H9 (cell line): Measurements from ENCODE around the gene KLHL7. TPM values are rescaled to one million over a fixed set of nuclear protein-coding genes. Genes with fewer than 3 reads are reported as not detected.

Experiments used
- DNase-seq: peaks from one replicate; pipeline ENCODE4 v3.0.0-alpha.2; 2017
- H2AFZ ChIP-seq: one replicate; pipeline ENCODE4 v1.6.1; 2013; ENCODE audit warnings: mild to moderate bottlenecking, low read length, control low read depth, moderate library complexity
- H2AK5ac ChIP-seq: 2 replicates; pipeline ENCODE4 v1.6.1; 2013; ENCODE audit warnings: low read length, control low read depth, mixed read lengths; ENCODE audit not compliant: insufficient read length
- H2BK120ac ChIP-seq: one replicate; pipeline ENCODE4 v1.6.1; 2013; ENCODE audit warnings: low read depth, mild to moderate bottlenecking, low read length, control low read depth, inconsistent platforms; ENCODE audit not compliant: poor library complexity, severe bottlenecking
- H2BK12ac ChIP-seq: 2 replicates; pipeline ENCODE4 v1.6.1; 2013; ENCODE audit warnings: low read length, control low read depth, mixed read lengths, low read depth; ENCODE audit not compliant: insufficient read length
- H2BK15ac ChIP-seq: 2 replicates; pipeline ENCODE4 v1.6.1; 2013; ENCODE audit warnings: low read depth, low read length, control low read depth
- H2BK20ac ChIP-seq: one replicate; pipeline ENCODE4 v1.6.1; 2013; ENCODE audit warnings: low read depth, mild to moderate bottlenecking, low read length, control low read depth, inconsistent platforms; ENCODE audit not compliant: poor library complexity, severe bottlenecking
- H2BK5ac ChIP-seq: 2 replicates; pipeline ENCODE4 v1.6.1; 2013; ENCODE audit warnings: low read length, control low read depth, mixed read lengths; ENCODE audit not compliant: insufficient read length
- H3K14ac ChIP-seq: 2 replicates; pipeline ENCODE4 v1.6.1; 2013; ENCODE audit warnings: low read length, control low read depth; ENCODE audit not compliant: insufficient read depth
- H3K18ac ChIP-seq: 2 replicates; pipeline ENCODE4 v1.6.1; 2013; ENCODE audit warnings: low read depth, mild to moderate bottlenecking, mixed read lengths, low read length, control low read depth; ENCODE audit not compliant: insufficient read length
- H3K23ac ChIP-seq: 2 replicates; pipeline ENCODE4 v1.6.1; 2013; ENCODE audit warnings: low read length, control low read depth, mixed read lengths, low read depth; ENCODE audit not compliant: insufficient read length
- H3K23me2 ChIP-seq: 2 replicates; pipeline ENCODE4 v1.6.1; 2013; ENCODE audit warnings: low read depth, mild to moderate bottlenecking, mixed read lengths, low read length, control low read depth; ENCODE audit not compliant: insufficient read length, poor library complexity, severe bottlenecking
- H3K27ac ChIP-seq: 2 replicates; pipeline ENCODE4 v1.5.1; 2013; ENCODE audit warnings: low read length, control low read depth, mixed read lengths, low read depth; ENCODE audit not compliant: insufficient read length
- H3K27me3 ChIP-seq: 2 replicates; pipeline ENCODE4 v1.6.1; 2013; ENCODE audit warnings: low read length, control low read depth, inconsistent platforms; ENCODE audit not compliant: insufficient read depth
- H3K4ac ChIP-seq: 2 replicates; pipeline ENCODE4 v1.6.1; 2013; ENCODE audit warnings: low read depth, mild to moderate bottlenecking, control low read depth, inconsistent platforms, low read length, moderate library complexity
- H3K4me1 ChIP-seq: 2 replicates; pipeline ENCODE4 v1.6.1; 2013; ENCODE audit warnings: low read length, control low read depth, inconsistent platforms; ENCODE audit not compliant: insufficient read depth
- H3K4me2 ChIP-seq: 2 replicates; pipeline ENCODE4 v1.6.1; 2013; ENCODE audit warnings: low read length, control low read depth, mixed read lengths; ENCODE audit not compliant: insufficient read length, insufficient read depth
- H3K56ac ChIP-seq: 2 replicates; pipeline ENCODE4 v1.6.1; 2013; ENCODE audit warnings: low read depth, mild to moderate bottlenecking, mixed read lengths, low read length, control low read depth; ENCODE audit not compliant: insufficient read length
- H3K79me1 ChIP-seq: 2 replicates; pipeline ENCODE4 v1.6.1; 2013; ENCODE audit warnings: low read depth, mild to moderate bottlenecking, moderate library complexity, low read length, control low read depth, inconsistent platforms; ENCODE audit not compliant: insufficient read depth, poor library complexity, severe bottlenecking
- H3K79me2 ChIP-seq: 2 replicates; pipeline ENCODE4 v1.6.1; 2013; ENCODE audit warnings: low read length, control low read depth, inconsistent platforms; ENCODE audit not compliant: insufficient read depth
- H3K9ac ChIP-seq: 2 replicates; pipeline ENCODE4 v1.6.1; 2013; ENCODE audit warnings: low read length, control low read depth, mixed read lengths; ENCODE audit not compliant: insufficient read length; ENCODE audit errors: extremely low read depth
- H3K9me3 ChIP-seq: one replicate; pipeline ENCODE4 v1.6.1; 2013; ENCODE audit warnings: low read depth, low read length, inconsistent platforms; ENCODE audit not compliant: control insufficient read depth
- H3T11ph ChIP-seq: one replicate; pipeline ENCODE4 v1.6.1; 2013; ENCODE audit warnings: mild to moderate bottlenecking, low read length, control low read depth, inconsistent platforms
- H4K20me1 ChIP-seq: one replicate; pipeline ENCODE4 v1.6.1; 2013; ENCODE audit not compliant: control insufficient read depth, insufficient read length, insufficient read depth
- H4K5ac ChIP-seq: 2 replicates; pipeline ENCODE4 v1.6.1; 2013; ENCODE audit warnings: low read depth, mild to moderate bottlenecking, mixed read lengths, low read length, control low read depth; ENCODE audit not compliant: insufficient read length
- H4K8ac ChIP-seq: replicated peaks from 2 replicates; pipeline ENCODE4 v1.6.1; 2013; ENCODE audit warnings: low read length, control low read depth, mixed read lengths, low read depth; ENCODE audit not compliant: insufficient read length
- H4K91ac ChIP-seq: 2 replicates; pipeline ENCODE4 v1.6.1; 2013; ENCODE audit warnings: low read depth, mild to moderate bottlenecking, moderate library complexity, mixed read lengths, low read length, control low read depth; ENCODE audit not compliant: insufficient read length
- H3K27ac Mint-ChIP-seq, 3 experiments: 2 replicates in 2 of 3; 3 replicates in 1 of 3; pipeline ENCODE4 v1.8.0; 2020 to 2021; ENCODE audit warnings: mixed read lengths in 3 of 3, mild to moderate bottlenecking in 1 of 3, moderate library complexity in 1 of 3
- H3K27me3 Mint-ChIP-seq: 2 replicates; pipeline ENCODE4 v1.8.0; 2021; ENCODE audit warnings: low read depth, mild to moderate bottlenecking, moderate library complexity, mixed read lengths
- H3K36me3 Mint-ChIP-seq, 3 experiments: 2 replicates in 2 of 3; 3 replicates in 1 of 3; pipeline ENCODE4 v1.8.0; 2020 to 2021; ENCODE audit warnings: low read depth in 3 of 3, mixed read lengths in 3 of 3; ENCODE audit not compliant: insufficient read depth in 1 of 3
- H3K4me1 Mint-ChIP-seq, 2 experiments: 2 replicates each; pipeline ENCODE4 v1.8.0; 2020; ENCODE audit warnings: mixed read lengths in 2 of 2
- H3K4me3 Mint-ChIP-seq, 2 experiments: 2 replicates in 1 of 2; 3 replicates in 1 of 2; pipeline ENCODE4 v1.8.0; 2020 to 2021; ENCODE audit warnings: mild to moderate bottlenecking in 2 of 2, mixed read lengths in 2 of 2, moderate library complexity in 1 of 2
- H3K9me3 Mint-ChIP-seq, 2 experiments: 2 replicates in 1 of 2; 3 replicates in 1 of 2; pipeline ENCODE4 v1.8.0; 2020; ENCODE audit warnings: mild to moderate bottlenecking in 2 of 2, mixed read lengths in 2 of 2, moderate library complexity in 1 of 2
- WGBS: extraction: QIAGEN DNeasy Blood & Tissue Kit; methylation state at CpG from one replicate; pipeline ENCODE4 v1.1.7; 2013; ENCODE audit warnings: missing lambda C conversion rate, low lambda C conversion rate, mixed read lengths; ENCODE audit not compliant: insufficient read length; ENCODE audit errors: extremely low coverage; 5-methylcytosine and 5-hydroxymethylcytosine counted together
- total RNA-seq: library from RNA; stranded (reverse); gene quantifications from 2 replicates; pipeline ENCODE4 v1.2.1, GENCODE V29; 2021
- TF ChIP-seq, protein P1 (sequence below): fragments of 200-600 bp; sonication (generic); conservative IDR thresholded peaks from 3 replicates; pipeline ENCODE4 v1.8.0; 2021; ENCODE audit warnings: antibody characterized with exemption, mild to moderate bottlenecking

Gene KLHL7
- total RNA-seq, 1 experiment from 2014 or later: 56.7 TPM

DNA sequence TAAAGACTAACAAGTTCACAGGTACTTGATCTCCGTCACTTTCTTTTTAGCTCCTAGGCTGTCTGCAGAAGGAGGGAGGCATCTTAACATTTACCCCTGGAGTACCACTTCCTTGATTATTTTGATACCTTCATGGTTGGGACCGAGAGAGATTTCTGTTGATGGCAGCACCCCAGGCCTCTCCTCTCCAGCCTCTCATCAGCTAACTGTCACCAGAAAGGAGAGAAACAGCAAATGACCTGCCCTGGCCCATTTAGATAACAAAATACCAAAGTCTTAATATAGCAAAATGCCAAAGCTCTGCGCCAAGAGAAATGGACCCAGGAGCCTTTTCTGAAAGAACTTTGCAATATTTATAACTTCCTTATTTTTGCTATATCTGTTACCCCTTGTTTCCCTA is 30.0 kb upstream of the KLHL7 start:
- Histone ChIP-seq H3K23ac (no peak overlapping the region), H3K9ac (no peak overlapping the region), H3K14ac (no peak overlapping the region), H4K5ac (no peak overlapping the region), H3K27ac (no peak overlapping the region), H2BK12ac (no peak overlapping the region), H3K4me2 (no peak overlapping the region), H3K4ac (no peak overlapping the region), H3K4me1 (0 out of 2 replicates have a peak, but pooled peaks cover 2% of the 10 kb centered on the region), H4K20me1 (no peaks in the 10 kb centered on the region), H2BK15ac (no peak overlapping the region), H3T11ph (no peak overlapping the region), H3K18ac (no peak overlapping the region), H3K79me2 (no peaks in the 10 kb centered on the region), H3K9me3 (no peaks in the 10 kb centered on the region), H2BK20ac (no peak overlapping the region), H4K8ac (no peak overlapping the region), H3K79me1 (no peaks in the 10 kb centered on the region), H2AK5ac (no peak overlapping the region), H2AFZ (no peak overlapping the region), H4K91ac (no peak overlapping the region), H2BK120ac (no peak overlapping the region), H3K56ac (no peak overlapping the region), H3K23me2 (no peaks in the 10 kb centered on the region), H2BK5ac (no peak overlapping the region), H3K27me3 (no peaks in the 10 kb centered on the region)
- Mint-ChIP-seq H3K36me3 (no peaks in the 10 kb centered on the region), H3K27ac (no peak overlapping the region), H3K4me1 (peaks cover 18 to 24% of the 10 kb centered on the region in 2 experiments), H3K9me3 (no peaks in the 10 kb centered on the region), H3K27me3 (no peaks in the 10 kb centered on the region), H3K4me3 (no peak overlapping the region)
- no peak for DNase-seq
- TF ChIP-seq, protein P1, sequence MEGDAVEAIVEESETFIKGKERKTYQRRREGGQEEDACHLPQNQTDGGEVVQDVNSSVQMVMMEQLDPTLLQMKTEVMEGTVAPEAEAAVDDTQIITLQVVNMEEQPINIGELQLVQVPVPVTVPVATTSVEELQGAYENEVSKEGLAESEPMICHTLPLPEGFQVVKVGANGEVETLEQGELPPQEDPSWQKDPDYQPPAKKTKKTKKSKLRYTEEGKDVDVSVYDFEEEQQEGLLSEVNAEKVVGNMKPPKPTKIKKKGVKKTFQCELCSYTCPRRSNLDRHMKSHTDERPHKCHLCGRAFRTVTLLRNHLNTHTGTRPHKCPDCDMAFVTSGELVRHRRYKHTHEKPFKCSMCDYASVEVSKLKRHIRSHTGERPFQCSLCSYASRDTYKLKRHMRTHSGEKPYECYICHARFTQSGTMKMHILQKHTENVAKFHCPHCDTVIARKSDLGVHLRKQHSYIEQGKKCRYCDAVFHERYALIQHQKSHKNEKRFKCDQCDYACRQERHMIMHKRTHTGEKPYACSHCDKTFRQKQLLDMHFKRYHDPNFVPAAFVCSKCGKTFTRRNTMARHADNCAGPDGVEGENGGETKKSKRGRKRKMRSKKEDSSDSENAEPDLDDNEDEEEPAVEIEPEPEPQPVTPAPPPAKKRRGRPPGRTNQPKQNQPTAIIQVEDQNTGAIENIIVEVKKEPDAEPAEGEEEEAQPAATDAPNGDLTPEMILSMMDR: no peak
- no CpG with 5 or more reads among the region's 3 CpGs for WGBS
